K562 (cell line): ENCODE measurements around the gene RPLP2. TPM values are rescaled to one million over a fixed set of nuclear protein-coding genes. Genes with fewer than 3 reads are reported as not detected.

Source experiments
- BCLAF1 ChIP-seq, 2 experiments: fragments of 450-650 bp in 1 of 2; IDR thresholded peaks; 2 replicates each; pipeline ENCODE4 v1.6.1; 2011 to 2017; ENCODE audit warnings: low read depth in 2 of 2, antibody characterized with exemption in 1 of 2, borderline replicate concordance in 1 of 2, low read length in 1 of 2, mild to moderate bottlenecking in 1 of 2, mixed read lengths in 1 of 2; ENCODE audit not compliant: control insufficient read depth in 1 of 2
- CAMTA2 ChIP-seq: fragments of 250-450 bp; sonication (Bioruptor Pico); conservative IDR thresholded peaks from 2 replicates; pipeline ENCODE4 v1.5.1; 2022
- CGGBP1 ChIP-seq: fragments of 250-450 bp; sonication (Bioruptor Pico); IDR thresholded peaks from 2 replicates; pipeline ENCODE4 v1.9.0; 2021; ENCODE audit warnings: mild to moderate bottlenecking
- FOXM1 ChIP-seq, 2 experiments: fragments of 450-650 bp in 1 of 2; sonication (generic) in 1 of 2; formaldehyde crosslinking in 1 of 2; IDR thresholded peaks; 2 replicates each; pipeline versions ENCODE4 v1.6.1 to v1.9.0; 2017 to 2022; ENCODE audit warnings: low read depth in 2 of 2, mild to moderate bottlenecking in 2 of 2, missing genetic modification reagents in 1 of 2, moderate library complexity in 1 of 2
- ID3 ChIP-seq, 2 experiments: fragments of 250-450 bp in 1 of 2; fragments of 450-650 bp in 1 of 2; sonication (Bioruptor Pico) in 1 of 2; IDR thresholded peaks; 2 replicates each; pipeline versions ENCODE4 v1.6.1 to v1.8.0; 2016 to 2021; ENCODE audit warnings: mild to moderate bottlenecking in 2 of 2, moderate library complexity in 2 of 2, missing compliant biosample characterization in 1 of 2, missing genetic modification characterization in 1 of 2
- NONO ChIP-seq, 2 experiments: fragments of 200-400 bp in 1 of 2; fragments of 450-650 bp in 1 of 2; formaldehyde crosslinking in 1 of 2; IDR thresholded peaks; 2 replicates each; pipeline ENCODE4 v1.6.1; 2017; ENCODE audit warnings: low read depth in 2 of 2, mild to moderate bottlenecking in 2 of 2, moderate library complexity in 2 of 2, low read length in 1 of 2
- PBX2 ChIP-seq, 2 experiments: IDR thresholded peaks in 1 of 2; conservative IDR thresholded peaks in 1 of 2; 2 replicates each; pipeline ENCODE4 v1.6.1; 2016; ENCODE audit warnings: low read depth in 2 of 2, mild to moderate bottlenecking in 1 of 2, missing compliant biosample characterization in 1 of 2, missing genetic modification characterization in 1 of 2, moderate library complexity in 1 of 2
- PHF20 ChIP-seq: fragments of 450-650 bp; IDR thresholded peaks from 2 replicates; pipeline ENCODE4 v1.6.1; 2018; ENCODE audit not compliant: partially characterized antibody
- PRPF4 ChIP-seq: fragments of 200-400 bp; formaldehyde crosslinking; IDR thresholded peaks from one replicate; pipeline ENCODE4 v1.6.1; 2017; ENCODE audit warnings: low read length, low read depth, mild to moderate bottlenecking; ENCODE audit not compliant: insufficient read depth, poor library complexity, severe bottlenecking
- SFPQ ChIP-seq: fragments of 200-400 bp; formaldehyde crosslinking; IDR thresholded peaks from 2 replicates; pipeline ENCODE4 v1.6.1; 2017; ENCODE audit warnings: mild to moderate bottlenecking, low read depth, low read length, moderate library complexity
- ZNF395 ChIP-seq: fragments of 200-800 bp; sonication (Bioruptor generic); IDR thresholded peaks from 2 replicates; pipeline ENCODE4 v1.6.1; 2017; ENCODE audit warnings: missing genetic modification characterization, missing compliant biosample characterization
- ZNF561 ChIP-seq: fragments of 450-650 bp; formaldehyde crosslinking; conservative IDR thresholded peaks from 2 replicates; pipeline ENCODE4 v1.4.0; 2020; ENCODE audit warnings: mild to moderate bottlenecking, moderate library complexity
- ZNF75A ChIP-seq: fragments of 450-650 bp; formaldehyde crosslinking; IDR thresholded peaks from 2 replicates; pipeline ENCODE4 v1.4.0; 2020; ENCODE audit warnings: mild to moderate bottlenecking
- polyA plus RNA-seq, 8 experiments: library from polyadenylated mRNA; depleted of rRNA in 4 of 8; stranded (reverse) in 5 of 8; unstranded in 3 of 8; fragments of >200 nt; fragmentation: Nextera tagmentation in 2 of 8; fragmentation: Illumina TruSeq in 1 of 8; extraction: Ambion mirVana in 2 of 8; extraction: Trizol in 1 of 8; gene quantifications; 2 replicates each; pipeline versions ENCODE4 v1.2.1 to v1.2.3, GENCODE V29; 2011 to 2014; ENCODE audit warnings: inconsistent platforms in 1 of 8, missing spikeins in 1 of 8
- total RNA-seq, 7 experiments: library from RNA; depleted of rRNA in 6 of 7; stranded (reverse); fragments of >200 nt in 6 of 7; fragmentation: Illumina TruSeq in 2 of 7; extraction: Trizol in 2 of 7; gene quantifications; 2 replicates each; pipeline versions ENCODE4 v1.2.1 to v1.2.3, GENCODE V29; 2011 to 2021; ENCODE audit warnings: low replicate concordance in 1 of 7

Gene RPLP2
- total and polyA plus RNA-seq, 9 of the 15 experiments (the other 6 are each of a cell fraction or from before 2014, with no cell fraction given) = 528 to 3,807 (median 1,633) TPM

GRCh38 chr11:809287-810039 lies at the start of gene RPLP2 (continued):
- TF ChIP-seq PBX2 (CRISPR knock-in tag; IDR thresholded peaks at IDR 0.05; ENCODE audit: low read depth) = peak; percentile 19; the same call in 1 of the 2 replicates
- no peak for TF ChIP-seq PBX2 (tag; conservative IDR thresholded peaks at IDR 0.05; ENCODE audit: low read depth)
- TF ChIP-seq SFPQ = no peak
- TF ChIP-seq BCLAF1 (IDR thresholded peaks at IDR 0.05; ENCODE audit: borderline replicate concordance in 1 of 2, control insufficient read depth in 1 of 2, low read depth in 2 of 2, low read length in 1 of 2) = no peak
- TF ChIP-seq ZNF395 = peak; percentile 97
- TF ChIP-seq PHF20 = peak; percentile 85
- TF ChIP-seq FOXM1 (IDR thresholded peaks at IDR 0.05; ENCODE audit: low read depth) = no peak
- peak; percentile 89 for TF ChIP-seq FOXM1 (CRISPR knock-in tag; IDR thresholded peaks at IDR 0.05; ENCODE audit: low read depth)
- TF ChIP-seq ZNF75A = no peak
- peak; percentile 96 for TF ChIP-seq PRPF4
- TF ChIP-seq CGGBP1 (CRISPR knock-in tag) = no peak
- 0 out of 4 replicates have a peak, but pooled peaks of 1 of the 2 experiments have one; percentile 47 for TF ChIP-seq NONO (IDR thresholded peaks at IDR 0.05; ENCODE audit: low read depth in 2 of 2, low read length in 1 of 2)
- no peak for TF ChIP-seq ID3 (CRISPR knock-in tag; IDR thresholded peaks at IDR 0.05)
- TF ChIP-seq ID3 (tag; IDR thresholded peaks at IDR 0.05) = peak; percentile 95
- TF ChIP-seq CAMTA2 = no peak
- TF ChIP-seq ZNF561 (CRISPR knock-in tag) = no peak
